HL-60 (cell line): Measurements from ENCODE around the gene HUS1B.

ENCODE experiments used
- CTCF ChIP-seq: IDR thresholded peaks from one replicate; pipeline ENCODE4 v1.5.1; 2011; ENCODE audit warnings: low read length, control low read depth, inconsistent platforms; ENCODE audit not compliant: insufficient read depth
- GABPA ChIP-seq: IDR thresholded peaks from 2 replicates; pipeline ENCODE4 v1.6.1; 2012; ENCODE audit warnings: low read depth
- POLR2AphosphoS5 ChIP-seq: IDR thresholded peaks from 2 replicates; pipeline ENCODE4 v1.6.1; 2012; ENCODE audit warnings: low read depth
- SPI1 ChIP-seq: IDR thresholded peaks from 2 replicates; pipeline ENCODE4 v1.6.1; 2012; ENCODE audit warnings: low read depth, mild to moderate bottlenecking, borderline replicate concordance
- TF ChIP-seq, protein P1 (sequence below): IDR thresholded peaks from 2 replicates; pipeline ENCODE4 v1.6.1; 2012; ENCODE audit warnings: low read depth; ENCODE audit not compliant: insufficient replicate concordance

GRCh38 chr6:700490-700889, 43.6 kb upstream of the HUS1B start:
- TF ChIP-seq CTCF: no peak
- no peak for TF ChIP-seq SPI1
- no peak for TF ChIP-seq POLR2AphosphoS5
- TF ChIP-seq, protein P1, sequence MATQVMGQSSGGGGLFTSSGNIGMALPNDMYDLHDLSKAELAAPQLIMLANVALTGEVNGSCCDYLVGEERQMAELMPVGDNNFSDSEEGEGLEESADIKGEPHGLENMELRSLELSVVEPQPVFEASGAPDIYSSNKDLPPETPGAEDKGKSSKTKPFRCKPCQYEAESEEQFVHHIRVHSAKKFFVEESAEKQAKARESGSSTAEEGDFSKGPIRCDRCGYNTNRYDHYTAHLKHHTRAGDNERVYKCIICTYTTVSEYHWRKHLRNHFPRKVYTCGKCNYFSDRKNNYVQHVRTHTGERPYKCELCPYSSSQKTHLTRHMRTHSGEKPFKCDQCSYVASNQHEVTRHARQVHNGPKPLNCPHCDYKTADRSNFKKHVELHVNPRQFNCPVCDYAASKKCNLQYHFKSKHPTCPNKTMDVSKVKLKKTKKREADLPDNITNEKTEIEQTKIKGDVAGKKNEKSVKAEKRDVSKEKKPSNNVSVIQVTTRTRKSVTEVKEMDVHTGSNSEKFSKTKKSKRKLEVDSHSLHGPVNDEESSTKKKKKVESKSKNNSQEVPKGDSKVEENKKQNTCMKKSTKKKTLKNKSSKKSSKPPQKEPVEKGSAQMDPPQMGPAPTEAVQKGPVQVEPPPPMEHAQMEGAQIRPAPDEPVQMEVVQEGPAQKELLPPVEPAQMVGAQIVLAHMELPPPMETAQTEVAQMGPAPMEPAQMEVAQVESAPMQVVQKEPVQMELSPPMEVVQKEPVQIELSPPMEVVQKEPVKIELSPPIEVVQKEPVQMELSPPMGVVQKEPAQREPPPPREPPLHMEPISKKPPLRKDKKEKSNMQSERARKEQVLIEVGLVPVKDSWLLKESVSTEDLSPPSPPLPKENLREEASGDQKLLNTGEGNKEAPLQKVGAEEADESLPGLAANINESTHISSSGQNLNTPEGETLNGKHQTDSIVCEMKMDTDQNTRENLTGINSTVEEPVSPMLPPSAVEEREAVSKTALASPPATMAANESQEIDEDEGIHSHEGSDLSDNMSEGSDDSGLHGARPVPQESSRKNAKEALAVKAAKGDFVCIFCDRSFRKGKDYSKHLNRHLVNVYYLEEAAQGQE: no peak
- TF ChIP-seq GABPA: no peak
